Esophagus muscularis mucosa (tissue), 4 donors: ENCODE data around the gene NKAIN4. TPM values are rescaled to one million over a fixed set of nuclear protein-coding genes. Genes with fewer than 3 reads are reported as not detected.

ENCODE experiments used
- DNase-seq: peaks from one replicate; pipeline ENCODE4 v3.0.0-alpha.2; 2017; ENCODE audit errors: extremely low spot score
- H3K27ac ChIP-seq, 4 donors: fragments of 200-600 bp; sonication (generic); replicated peaks in 1 of 4; 1 replicate in 3 of 4; 2 replicates in 1 of 4; pipeline ENCODE4 v1.5.1; 2016 to 2019; ENCODE audit warnings: mild to moderate bottlenecking in 1 of 4
- H3K27me3 ChIP-seq, 4 donors: fragments of 200-600 bp; sonication (generic); one replicate each; pipeline versions ENCODE4 v1.5.1 to v1.6.0; 2016 to 2019
- H3K36me3 ChIP-seq, 4 donors: fragments of 200-600 bp; sonication (generic); one replicate each; pipeline ENCODE4 v1.5.1; 2016 to 2019
- H3K4me1 ChIP-seq, 4 donors: fragments of 200-600 bp; sonication (generic); one replicate each; pipeline ENCODE4 v1.5.1; 2016 to 2019
- H3K4me3 ChIP-seq, 4 donors: fragments of 200-600 bp; sonication (generic); 1 replicate in 2 of 4; 2 replicates in 2 of 4; pipeline ENCODE4 v1.5.1; 2016 to 2019; ENCODE audit warnings: mild to moderate bottlenecking in 4 of 4, moderate library complexity in 1 of 4
- H3K9me3 ChIP-seq, 4 donors: fragments of 200-600 bp; sonication (generic); 1 replicate in 3 of 4; 2 replicates in 1 of 4; pipeline ENCODE4 v1.5.1; 2016 to 2019
- CTCF ChIP-seq, 3 experiments: fragments of 200-600 bp in 2 of 3; fragments of 450-650 bp in 1 of 3; sonication (generic) in 2 of 3; IDR thresholded peaks; one replicate each; pipeline ENCODE4 v1.5.1; 2017 to 2019; ENCODE audit warnings: antibody characterized with exemption in 3 of 3, mild to moderate bottlenecking in 2 of 3, moderate library complexity in 1 of 3
- EP300 ChIP-seq: sonication (generic); formaldehyde crosslinking; IDR thresholded peaks from one replicate; pipeline ENCODE4 v1.6.1; 2017; ENCODE audit warnings: antibody characterized with exemption
- POLR2A ChIP-seq: fragments of 450-650 bp; IDR thresholded peaks from one replicate; pipeline ENCODE4 v1.6.1; 2017; ENCODE audit warnings: antibody characterized with exemption, moderate library complexity, mild to moderate bottlenecking, low read depth
- POLR2AphosphoS5 ChIP-seq, 2 donors: sonication (generic); formaldehyde crosslinking; IDR thresholded peaks; one replicate each; pipeline ENCODE4 v1.6.1; 2017; ENCODE audit warnings: antibody characterized with exemption in 2 of 2
- WGBS: methylation state at CpG from one replicate; pipeline ENCODE4 v1.1.5; 2018; 5-methylcytosine and 5-hydroxymethylcytosine counted together
- intact Hi-C: fragments of 100-400 bp; cut with DNase I; formaldehyde crosslinking; loops from one replicate; pipeline ENCODE4 v1.15.1; 2023
- total RNA-seq, 4 donors: library from RNA; depleted of rRNA; stranded (reverse); fragments of >200 nt; gene quantifications; one replicate each; pipeline versions ENCODE4 v1.1.0 to v1.2.1, GENCODE V29; 2016

The NKAIN4 gene
- total RNA-seq, 4 donors from 2014 or later, result 0.17 to 0.45 TPM; not detected in 2

- TF ChIP-seq EP300 (no peak), CTCF (IDR thresholded peaks at IDR 0.05) (no peak), POLR2A (no peak), POLR2AphosphoS5 (IDR thresholded peaks at IDR 0.05) (no peak)
- Histone ChIP-seq H3K27me3 (no peaks in the 10 kb centered on the region), H3K4me1 (peaks cover 15 to 63% (median 45%) of the 10 kb centered on the region in 4 donors), H3K9me3 (no peaks in the 10 kb centered on the region), H3K36me3 (peaks cover 27 to 87% (median 78%) of the 10 kb centered on the region in 4 donors), H3K4me3 (no peak overlapping the region), H3K27ac (no peak overlapping the region)
- DNase-seq, result no peak
- 89% methylated on average over 18 of the region's 29 CpGs for WGBS
- intact Hi-C loops, result no loop called here
Measured at GRCh38 chr20:63202811-63203526, 51.3 kb downstream of the NKAIN4 start.

- WGBS, result 86% methylated on average over 17 of the region's 17 CpGs
- Histone ChIP-seq H3K4me3 (no peak overlapping the region), H3K36me3 (peaks cover 31 to 87% (median 73%) of the 10 kb centered on the region in 4 donors), H3K4me1 (peaks cover 18 to 63% (median 45%) of the 10 kb centered on the region in 4 donors), H3K9me3 (no peaks in the 10 kb centered on the region), H3K27ac (no peak overlapping the region), H3K27me3 (no peaks in the 10 kb centered on the region)
- TF ChIP-seq POLR2A, result no peak
- no peak for TF ChIP-seq EP300
- TF ChIP-seq CTCF (IDR thresholded peaks at IDR 0.05), result no peak
- TF ChIP-seq POLR2AphosphoS5 (IDR thresholded peaks at IDR 0.05), result no peak
- intact Hi-C loops, result no loop called here
- DNase-seq, result no peak
Measured at GRCh38 chr20:63202021-63202420, 52.2 kb downstream of the NKAIN4 start.

GRCh38 chr20:63198606-63199005 is 55.7 kb downstream of the NKAIN4 start:
- H3K27ac ChIP-seq, result no peak overlapping the region
- DNase-seq, result no peak
- TF ChIP-seq POLR2A, result no peak
- no peak for TF ChIP-seq EP300
- no peak for TF ChIP-seq CTCF (IDR thresholded peaks at IDR 0.05)
- TF ChIP-seq POLR2AphosphoS5 (IDR thresholded peaks at IDR 0.05), result no peak

GRCh38 chr20:63196768-63197470 is 57.3 kb downstream of the NKAIN4 start:
- WGBS, result 92% methylated on average over 4 of the region's 9 CpGs
- no peaks in the 10 kb centered on the region for H3K9me3 ChIP-seq
- no peaks in the 10 kb centered on the region for H3K27me3 ChIP-seq
- H3K36me3 ChIP-seq, result peaks cover 27 to 58% (median 47%) of the 10 kb centered on the region in 4 donors
- peaks cover 14 to 50% (median 37%) of the 10 kb centered on the region in 4 donors for H3K4me1 ChIP-seq
- no peak for DNase-seq
- no peak overlapping the region for H3K27ac ChIP-seq
- no peak overlapping the region for H3K4me3 ChIP-seq
- intact Hi-C loops, result no loop called here
- TF ChIP-seq POLR2AphosphoS5 (IDR thresholded peaks at IDR 0.05) (no peak), EP300 (no peak), POLR2A (no peak), CTCF (IDR thresholded peaks at IDR 0.05) (no peak)

More at GRCh38 chr20:63198606-63199005, 55.7 kb downstream of the NKAIN4 start:
- Histone ChIP-seq H3K4me3 (no peak overlapping the region), H3K36me3 (peaks cover 42 to 75% (median 63%) of the 10 kb centered on the region in 4 donors), H3K27me3 (no peaks in the 10 kb centered on the region), H3K9me3 (no peaks in the 10 kb centered on the region), H3K4me1 (peaks cover 14 to 50% (median 37%) of the 10 kb centered on the region in 4 donors)
- intact Hi-C loops, result no loop called here
- 75% methylated on average over 7 of the region's 7 CpGs for WGBS
